Trophoblast cell (in vitro differentiated cells and primary cell): ENCODE results near the gene REC114.
A peak's percentile ranks its signal among the peaks of the same experiment; 100 is the strongest.

ENCODE experiments used
- DNase-seq, 2 donors: peaks; one replicate each; pipeline ENCODE4 v3.0.0-alpha.2; 2016
- H2AFZ ChIP-seq: 2 replicates; pipeline ENCODE4 v1.6.1; 2013; ENCODE audit warnings: low read length, moderate library complexity, mild to moderate bottlenecking; ENCODE audit not compliant: insufficient read depth, poor library complexity
- H2AK5ac ChIP-seq: 2 replicates; pipeline ENCODE4 v1.6.1; 2013; ENCODE audit warnings: mild to moderate bottlenecking, low read length
- H2BK120ac ChIP-seq: 2 replicates; pipeline ENCODE4 v1.6.1; 2013; ENCODE audit warnings: low read length, mild to moderate bottlenecking, moderate library complexity; ENCODE audit not compliant: insufficient read depth, poor library complexity
- H2BK12ac ChIP-seq: 2 replicates; pipeline ENCODE4 v1.6.1; 2013; ENCODE audit warnings: mild to moderate bottlenecking, low read length, moderate library complexity
- H2BK5ac ChIP-seq: 2 replicates; pipeline ENCODE4 v1.6.1; 2013; ENCODE audit warnings: low read length, low read depth, moderate library complexity, mild to moderate bottlenecking; ENCODE audit not compliant: poor library complexity
- H3K14ac ChIP-seq: 2 replicates; pipeline ENCODE4 v1.6.1; 2013; ENCODE audit warnings: mild to moderate bottlenecking, low read length
- H3K18ac ChIP-seq: 2 replicates; pipeline ENCODE4 v1.6.1; 2013; ENCODE audit warnings: mild to moderate bottlenecking, low read length
- H3K23ac ChIP-seq: 2 replicates; pipeline ENCODE4 v1.6.1; 2013; ENCODE audit warnings: low read length
- H3K27ac ChIP-seq: 2 replicates; pipeline ENCODE4 v1.5.1; 2013; ENCODE audit warnings: low read depth, mild to moderate bottlenecking, inconsistent platforms, low read length, moderate library complexity
- H3K27me3 ChIP-seq: 2 replicates; pipeline ENCODE4 v1.6.1; 2013; ENCODE audit warnings: inconsistent platforms, mild to moderate bottlenecking, low read length, moderate library complexity; ENCODE audit not compliant: insufficient read depth
- H3K36me3 ChIP-seq, 2 experiments: 1 replicate in 1 of 2; 2 replicates in 1 of 2; pipeline ENCODE4 v1.6.1; 2013; ENCODE audit warnings: low read length in 2 of 2, mild to moderate bottlenecking in 2 of 2, moderate library complexity in 1 of 2; ENCODE audit not compliant: insufficient read depth in 2 of 2, control insufficient read depth in 1 of 2
- H3K4ac ChIP-seq: 2 replicates; pipeline ENCODE4 v1.6.1; 2013; ENCODE audit warnings: low read depth, mild to moderate bottlenecking, low read length, moderate library complexity
- H3K4me1 ChIP-seq, 2 experiments: 1 replicate in 1 of 2; 2 replicates in 1 of 2; pipeline ENCODE4 v1.6.1; 2013; ENCODE audit warnings: low read length in 2 of 2, mild to moderate bottlenecking in 2 of 2, moderate library complexity in 1 of 2; ENCODE audit not compliant: insufficient read depth in 2 of 2, control insufficient read depth in 1 of 2
- H3K4me2 ChIP-seq: 2 replicates; pipeline ENCODE4 v1.6.1; 2013; ENCODE audit warnings: inconsistent platforms, mild to moderate bottlenecking, low read length, moderate library complexity
- H3K4me3 ChIP-seq: 2 replicates; pipeline ENCODE4 v1.5.1; 2013; ENCODE audit warnings: mild to moderate bottlenecking, low read depth, low read length, inconsistent platforms
- H3K79me1 ChIP-seq: one replicate; pipeline ENCODE4 v1.6.1; 2013; ENCODE audit warnings: low read length
- H3K79me2 ChIP-seq: 2 replicates; pipeline ENCODE4 v1.6.1; 2013; ENCODE audit warnings: low read length, mild to moderate bottlenecking; ENCODE audit not compliant: control insufficient read depth, insufficient read depth, poor library complexity
- H3K9ac ChIP-seq: 2 replicates; pipeline ENCODE4 v1.6.1; 2013; ENCODE audit warnings: mild to moderate bottlenecking, low read length
- H3K9me3 ChIP-seq: 2 replicates; pipeline ENCODE4 v1.6.1; 2013; ENCODE audit warnings: low read depth, mild to moderate bottlenecking, control low read depth, inconsistent platforms, low read length; ENCODE audit not compliant: insufficient read depth
- H4K12ac ChIP-seq: 2 replicates; pipeline ENCODE4 v1.6.1; 2013; ENCODE audit warnings: low read depth, mild to moderate bottlenecking, low read length, moderate library complexity
- H4K8ac ChIP-seq: 2 replicates; pipeline ENCODE4 v1.6.1; 2013; ENCODE audit warnings: low read depth, mild to moderate bottlenecking, low read length, moderate library complexity
- H4K91ac ChIP-seq: one replicate; pipeline ENCODE4 v1.6.1; 2013; ENCODE audit warnings: low read depth, mild to moderate bottlenecking, low read length, moderate library complexity
- WGBS: extraction: QIAGEN DNeasy Blood & Tissue Kit; methylation state at CpG from one replicate; pipeline ENCODE4 v1.1.7; 2013; ENCODE audit warnings: missing lambda C conversion rate; ENCODE audit not compliant: insufficient read length, insufficient coverage; ENCODE audit errors: extremely low coverage; 5-methylcytosine and 5-hydroxymethylcytosine counted together

The REC114 gene

DNA sequence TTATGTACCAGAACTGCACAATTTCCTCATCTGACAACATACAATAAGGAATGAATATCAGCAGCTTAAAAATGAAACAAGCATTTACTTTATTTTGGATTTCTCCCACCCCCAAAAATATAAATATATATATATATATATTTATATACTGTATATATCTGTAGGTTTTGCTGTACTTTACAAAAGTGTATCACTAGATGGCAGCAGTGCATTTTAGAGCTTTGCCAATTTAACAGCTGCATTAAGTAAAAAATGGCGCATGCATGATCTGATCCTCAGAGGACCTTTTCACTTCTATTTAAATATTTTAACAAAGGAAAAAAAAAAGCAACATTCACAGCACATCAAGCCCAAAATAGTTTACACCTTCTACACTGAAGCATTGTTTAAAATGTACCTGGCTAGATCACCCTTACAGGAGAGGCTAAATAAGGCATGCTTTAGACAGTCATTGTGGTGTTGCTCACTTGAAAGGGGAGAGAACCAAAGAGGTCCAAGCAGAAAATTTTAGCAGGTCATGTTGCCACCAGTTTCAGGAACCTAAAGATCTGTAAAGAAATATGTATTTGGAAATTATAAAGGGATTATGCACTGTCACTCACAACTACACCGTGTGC lies 117.6 kb downstream of the REC114 start:
- Histone ChIP-seq H2AFZ (no peak overlapping the region), H4K8ac (no peak overlapping the region), H2BK12ac (no peak overlapping the region), H3K14ac (no peak overlapping the region), H3K4ac (no peak overlapping the region), H3K4me2 (no peak overlapping the region), H3K27me3 (no peaks in the 10 kb centered on the region), H3K9ac (no peak overlapping the region), H2AK5ac (no peak overlapping the region), H3K4me1 (peaks cover 0 to 2% of the 10 kb centered on the region in 2 experiments), H3K79me1 (no peaks in the 10 kb centered on the region), H3K23ac (no peak overlapping the region), H3K18ac (no peak overlapping the region), H2BK120ac (no peak overlapping the region), H3K9me3 (no peaks in the 10 kb centered on the region), H4K12ac (no peak overlapping the region), H4K91ac (no peak overlapping the region), H3K4me3 (no peak overlapping the region), H3K36me3 (peaks cover 14 to 20% of the 10 kb centered on the region in 2 experiments), H3K27ac (no peak overlapping the region), H3K79me2 (no peaks in the 10 kb centered on the region), H2BK5ac (no peak overlapping the region)
- WGBS: no CpG with 5 or more reads among the region's 2 CpGs
- DNase-seq: peak; percentile 53 to 86

GRCh38 chr15:73564255-73564654 lies 121.3 kb downstream of the REC114 start:
- H2AK5ac ChIP-seq: no peak overlapping the region
- H2BK120ac ChIP-seq: no peak overlapping the region
- H2AFZ ChIP-seq: no peak overlapping the region
- H3K36me3 ChIP-seq: peaks cover 16 to 30% of the 10 kb centered on the region in 2 experiments
- no peak overlapping the region for H2BK5ac ChIP-seq
- H3K18ac ChIP-seq: no peak overlapping the region
- no peak overlapping the region for H3K23ac ChIP-seq
- H3K79me2 ChIP-seq: no peaks in the 10 kb centered on the region
- no peak overlapping the region for H3K9ac ChIP-seq
- no peak overlapping the region for H4K8ac ChIP-seq
- no peak overlapping the region for H4K91ac ChIP-seq
- DNase-seq: peak in 1 of 2 donors; percentile 13
- no peaks in the 10 kb centered on the region for H3K79me1 ChIP-seq
- H3K4ac ChIP-seq: no peak overlapping the region
- H3K14ac ChIP-seq: no peak overlapping the region
- H3K9me3 ChIP-seq: no peaks in the 10 kb centered on the region
- H3K4me3 ChIP-seq: no peak overlapping the region
- H3K4me1 ChIP-seq: peaks cover 0 to 2% of the 10 kb centered on the region in 2 experiments
- H4K12ac ChIP-seq: no peak overlapping the region
- H3K4me2 ChIP-seq: no peak overlapping the region
- H2BK12ac ChIP-seq: no peak overlapping the region
- WGBS: no CpG with 5 or more reads among the region's 6 CpGs
- no peaks in the 10 kb centered on the region for H3K27me3 ChIP-seq
- H3K27ac ChIP-seq: no peak overlapping the region

- H3K27ac ChIP-seq: no peak overlapping the region
- H3K79me1 ChIP-seq: no peaks in the 10 kb centered on the region
- no peak overlapping the region for H3K4me3 ChIP-seq
- H3K36me3 ChIP-seq: peaks cover 23 to 47% of the 10 kb centered on the region in 2 experiments
- H3K18ac ChIP-seq: no peak overlapping the region
- no peak overlapping the region for H2BK5ac ChIP-seq
- no peak overlapping the region for H4K8ac ChIP-seq
- H2BK120ac ChIP-seq: no peak overlapping the region
- H3K9ac ChIP-seq: no peak overlapping the region
- no peak for DNase-seq
- H3K4me2 ChIP-seq: no peak overlapping the region
- H2BK12ac ChIP-seq: no peak overlapping the region
- no peak overlapping the region for H3K23ac ChIP-seq
- no peak overlapping the region for H4K12ac ChIP-seq
- no peak overlapping the region for H3K4ac ChIP-seq
- H3K27me3 ChIP-seq: no peaks in the 10 kb centered on the region
- no peaks in the 10 kb centered on the region for H3K79me2 ChIP-seq
- H2AK5ac ChIP-seq: no peak overlapping the region
- no peak overlapping the region for H4K91ac ChIP-seq
- no CpG with 5 or more reads among the region's 1 CpG for WGBS
- no peak overlapping the region for H2AFZ ChIP-seq
- peaks cover 0 to 2% of the 10 kb centered on the region in 2 experiments for H3K4me1 ChIP-seq
- H3K14ac ChIP-seq: no peak overlapping the region
- no peaks in the 10 kb centered on the region for H3K9me3 ChIP-seq
Observed at GRCh38 chr15:73567020-73567419, 124.1 kb downstream of the REC114 start.

DNA sequence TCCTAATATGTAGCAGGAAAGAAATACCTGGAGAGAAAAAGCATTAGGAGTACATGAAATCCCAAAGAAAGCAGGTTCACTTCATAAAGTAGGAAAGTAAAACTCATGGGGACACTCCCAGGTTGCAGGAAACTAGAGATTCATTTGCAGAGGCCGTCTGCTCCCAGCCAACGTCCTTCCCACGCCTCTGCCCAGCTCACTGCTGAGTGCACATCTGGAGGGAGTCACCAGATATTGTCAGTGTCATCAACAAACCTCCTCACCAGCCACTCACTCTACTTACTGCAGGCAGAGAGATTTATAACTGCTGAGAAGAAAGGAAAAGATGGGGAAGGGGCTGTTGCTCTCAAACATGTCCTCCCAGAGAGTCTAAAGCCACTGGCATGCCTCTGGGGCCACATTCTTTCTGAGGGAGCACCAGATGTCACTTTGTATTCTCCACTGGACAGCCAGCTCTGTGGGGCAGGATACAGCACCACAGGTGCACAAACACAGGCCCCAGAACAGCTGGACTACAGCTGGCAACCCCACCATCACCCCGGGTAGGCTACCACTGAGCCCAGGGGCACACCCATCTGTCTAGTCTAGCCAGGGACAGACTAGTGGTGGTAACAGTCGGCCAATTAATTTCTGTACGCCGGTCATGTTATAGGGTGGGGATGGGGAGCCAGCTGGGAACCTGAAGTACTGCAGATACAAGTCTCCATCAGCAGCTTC lies 125.8 kb downstream of the REC114 start:
- Histone ChIP-seq H4K91ac (no peak overlapping the region), H3K14ac (no peak overlapping the region), H3K36me3 (peaks cover 27 to 52% of the 10 kb centered on the region in 2 experiments), H3K4me2 (no peak overlapping the region), H2BK12ac (no peak overlapping the region), H2BK120ac (no peak overlapping the region), H3K4me1 (peaks cover 0 to 2% of the 10 kb centered on the region in 2 experiments), H4K12ac (no peak overlapping the region), H3K9me3 (no peaks in the 10 kb centered on the region), H3K79me2 (no peaks in the 10 kb centered on the region), H2BK5ac (no peak overlapping the region), H3K27ac (no peak overlapping the region), H2AK5ac (no peak overlapping the region), H3K79me1 (no peaks in the 10 kb centered on the region), H3K4me3 (no peak overlapping the region), H3K27me3 (no peaks in the 10 kb centered on the region), H3K23ac (no peak overlapping the region), H3K18ac (no peak overlapping the region), H4K8ac (no peak overlapping the region), H2AFZ (no peak overlapping the region), H3K9ac (no peak overlapping the region), H3K4ac (no peak overlapping the region)
- no peak for DNase-seq
- WGBS: no CpG with 5 or more reads among the region's 7 CpGs
